ENCODE data around the gene ACTMAP.
"Not testable (repeated sequence)": the region's sequence is repeated elsewhere in the genome, so short reads cannot be mapped to it uniquely, and the experiment has no call there.

DNA sequence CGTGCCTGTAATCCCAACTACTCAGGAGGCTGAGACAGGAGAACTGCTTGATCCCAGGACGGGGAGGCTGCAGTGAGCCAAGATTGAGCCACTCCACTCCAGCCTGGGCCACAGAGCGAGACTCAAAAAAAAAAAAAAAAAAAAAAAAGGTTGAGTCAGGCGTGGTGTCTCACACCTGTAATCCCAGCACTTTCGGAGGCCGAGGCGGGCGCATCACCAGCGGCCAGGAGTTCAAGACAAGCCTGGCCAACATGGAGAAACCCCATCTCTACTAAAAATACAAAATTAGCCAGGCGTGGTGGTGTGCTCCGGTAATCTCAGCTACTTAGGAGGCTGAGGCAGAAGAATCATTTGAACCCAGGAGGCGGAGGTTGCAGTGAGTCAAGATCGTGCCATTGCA, 16.1 kb upstream of the ACTMAP start:
- TF ChIP-seq BACH2 (CRISPR knock-in tag; IDR thresholded peaks at IDR 0.05; ENCODE audit: borderline replicate concordance); ISL1 (CRISPR knock-in tag; IDR thresholded peaks at IDR 0.05); ZFP30 (CRISPR knock-in tag; IDR thresholded peaks at IDR 0.05); ZNF565 (CRISPR knock-in tag; conservative IDR thresholded peaks at IDR 0.05; ENCODE audit: low read depth); ZFP3 (CRISPR knock-in tag; IDR thresholded peaks at IDR 0.05); RARB (CRISPR knock-in tag; IDR thresholded peaks at IDR 0.05); TOX (CRISPR knock-in tag; IDR thresholded peaks at IDR 0.05; ENCODE audit: borderline replicate concordance): not testable (repeated sequence)
- TF ChIP-seq, protein P1, sequence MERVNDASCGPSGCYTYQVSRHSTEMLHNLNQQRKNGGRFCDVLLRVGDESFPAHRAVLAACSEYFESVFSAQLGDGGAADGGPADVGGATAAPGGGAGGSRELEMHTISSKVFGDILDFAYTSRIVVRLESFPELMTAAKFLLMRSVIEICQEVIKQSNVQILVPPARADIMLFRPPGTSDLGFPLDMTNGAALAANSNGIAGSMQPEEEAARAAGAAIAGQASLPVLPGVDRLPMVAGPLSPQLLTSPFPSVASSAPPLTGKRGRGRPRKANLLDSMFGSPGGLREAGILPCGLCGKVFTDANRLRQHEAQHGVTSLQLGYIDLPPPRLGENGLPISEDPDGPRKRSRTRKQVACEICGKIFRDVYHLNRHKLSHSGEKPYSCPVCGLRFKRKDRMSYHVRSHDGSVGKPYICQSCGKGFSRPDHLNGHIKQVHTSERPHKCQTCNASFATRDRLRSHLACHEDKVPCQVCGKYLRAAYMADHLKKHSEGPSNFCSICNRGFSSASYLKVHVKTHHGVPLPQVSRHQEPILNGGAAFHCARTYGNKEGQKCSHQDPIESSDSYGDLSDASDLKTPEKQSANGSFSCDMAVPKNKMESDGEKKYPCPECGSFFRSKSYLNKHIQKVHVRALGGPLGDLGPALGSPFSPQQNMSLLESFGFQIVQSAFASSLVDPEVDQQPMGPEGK (CRISPR knock-in tag; IDR thresholded peaks at IDR 0.05; ENCODE audit: borderline replicate concordance), result not testable (repeated sequence)

All from SK-N-SH treated with all-trans-retinoic acid at 6 μM for 48 hours (cell line).